Endothelial cell of umbilical vein (primary cell): ENCODE results near the gene HIVEP1.

ENCODE experiments used
- CTCF ChIP-seq, 2 donors: IDR thresholded peaks; 1 replicate in 1 of 2; 2 replicates in 1 of 2; pipeline ENCODE4 v1.5.1; 2011; ENCODE audit warnings: low read length in 2 of 2, mild to moderate bottlenecking in 2 of 2, moderate library complexity in 2 of 2, control low read depth in 1 of 2, inconsistent platforms in 1 of 2, low read depth in 1 of 2; ENCODE audit not compliant: insufficient read depth in 1 of 2; ENCODE audit errors: extremely low read depth in 1 of 2
- EZH2 ChIP-seq: IDR thresholded peaks from 2 replicates; pipeline ENCODE4 v1.6.1; 2012; ENCODE audit warnings: borderline replicate concordance, low read depth, mild to moderate bottlenecking, moderate library complexity, low read length, inconsistent platforms; ENCODE audit not compliant: severe bottlenecking
- JUN ChIP-seq: IDR thresholded peaks from 2 replicates; pipeline ENCODE4 v1.6.1; 2011; ENCODE audit warnings: borderline replicate concordance, low read depth; ENCODE audit not compliant: insufficient read length, insufficient read depth
- POLR2A ChIP-seq: IDR thresholded peaks from 2 replicates; pipeline ENCODE4 v1.6.1; 2012; ENCODE audit warnings: low read depth, mild to moderate bottlenecking, control low read depth, low read length

- TF ChIP-seq CTCF (IDR thresholded peaks at IDR 0.05; ENCODE audit: extremely low read depth in 1 of 2, insufficient read depth in 1 of 2, low read depth in 1 of 2, low read length in 2 of 2) (no peak), POLR2A (no peak), EZH2 (no peak), JUN (no peak)
Observed at GRCh38 chr6:11992086-11992485, 20.0 kb upstream of the HIVEP1 start.
